HG02759 (cell line): Measurements from ENCODE around the gene ST3GAL3.

ENCODE experiments used
- ATAC-seq: cut with Tn5 transposase; IDR thresholded peaks from one replicate; pipeline ENCODE4 v1.9.1; 2021; ENCODE audit warnings: mild to moderate bottlenecking, moderate library complexity; ENCODE audit not compliant: unreplicated experiment

The ST3GAL3 gene

DNA sequence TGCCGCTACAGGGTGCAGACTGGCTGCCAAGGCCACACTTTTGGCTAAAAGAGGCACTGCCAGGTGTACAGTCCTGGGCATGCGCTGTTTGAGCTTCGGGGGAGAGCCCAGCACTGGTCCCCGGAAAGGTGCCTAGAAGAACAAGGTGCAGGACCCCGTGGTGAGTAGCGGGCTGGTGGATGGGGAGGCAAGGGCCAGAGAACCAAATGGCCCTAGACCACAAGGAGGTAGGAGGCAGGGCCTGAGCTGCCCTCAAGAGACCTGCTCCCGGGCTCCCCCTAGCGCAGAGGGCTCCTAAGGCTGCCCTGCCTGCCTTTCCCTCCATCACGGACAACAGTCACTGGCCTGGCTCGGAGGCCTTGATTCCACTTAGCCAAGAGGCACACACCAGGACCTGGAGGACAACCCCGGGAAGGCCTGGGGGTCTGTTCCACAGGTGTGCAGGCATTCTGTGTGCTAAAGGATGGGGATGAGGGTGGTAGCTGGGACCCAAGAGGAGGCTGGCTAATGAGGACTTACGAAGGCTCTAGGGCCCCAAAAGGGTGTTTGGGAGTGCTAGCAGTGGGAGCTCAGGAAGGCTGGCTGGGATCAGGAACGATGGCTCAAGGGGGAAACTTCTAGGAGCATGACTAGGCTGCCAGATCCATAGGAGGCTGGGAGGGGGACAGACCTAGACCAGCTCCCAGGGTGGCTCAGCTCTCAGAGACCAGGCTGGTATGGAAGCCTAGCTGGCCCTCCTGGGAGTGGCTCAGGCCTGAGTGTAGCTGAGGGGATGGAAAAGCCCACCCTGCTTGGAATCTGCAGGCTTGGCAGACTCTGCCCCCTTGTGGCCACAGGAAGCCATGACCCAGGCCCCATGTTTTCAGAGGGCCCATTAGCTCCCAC is 227.0 kb downstream of the ST3GAL3 start:
- no peak for ATAC-seq

- no peak for ATAC-seq
These were observed 227.6 kb downstream of the ST3GAL3 start for GRCh38 chr1:43934986-43935324.

DNA sequence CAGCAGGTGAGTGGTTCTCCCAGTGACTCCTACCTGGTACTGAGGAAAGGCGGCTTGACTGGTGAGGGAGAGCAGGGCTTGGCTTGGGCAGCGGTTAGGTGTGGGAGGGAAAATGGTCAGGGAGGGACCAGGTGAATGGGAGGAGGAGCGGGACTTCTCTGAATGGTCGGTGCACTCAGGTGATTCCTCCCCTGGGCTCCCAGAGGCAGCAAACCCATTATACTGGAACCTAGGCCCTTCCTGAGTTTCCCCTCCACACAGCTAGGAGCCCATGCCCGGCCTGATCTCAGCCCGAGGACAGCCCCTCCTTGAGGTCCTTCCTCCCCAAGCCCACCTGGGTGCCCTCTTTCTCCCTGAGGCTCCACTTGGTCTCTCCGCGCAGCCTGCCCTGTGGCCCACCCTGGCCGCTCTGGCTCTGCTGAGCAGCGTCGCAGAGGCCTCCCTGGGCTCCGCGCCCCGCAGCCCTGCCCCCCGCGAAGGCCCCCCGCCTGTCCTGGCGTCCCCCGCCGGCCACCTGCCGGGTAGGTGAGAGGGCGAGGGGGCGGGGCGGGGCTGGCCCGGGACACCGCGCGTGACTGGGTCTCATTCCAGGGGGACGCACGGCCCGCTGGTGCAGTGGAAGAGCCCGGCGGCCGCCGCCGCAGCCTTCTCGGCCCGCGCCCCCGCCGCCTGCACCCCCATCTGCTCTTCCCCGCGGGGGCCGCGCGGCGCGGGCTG is 228.5 kb downstream of the ST3GAL3 start:
- ATAC-seq: no peak

GRCh38 chr1:43936431-43937151 is 229.3 kb downstream of the ST3GAL3 start:
- no peak for ATAC-seq

GRCh38 chr1:43937179-43937865 is 230.0 kb downstream of the ST3GAL3 start:
- no peak for ATAC-seq

- ATAC-seq: no peak
These were observed 231.0 kb downstream of the ST3GAL3 start for GRCh38 chr1:43938383-43938782.

DNA sequence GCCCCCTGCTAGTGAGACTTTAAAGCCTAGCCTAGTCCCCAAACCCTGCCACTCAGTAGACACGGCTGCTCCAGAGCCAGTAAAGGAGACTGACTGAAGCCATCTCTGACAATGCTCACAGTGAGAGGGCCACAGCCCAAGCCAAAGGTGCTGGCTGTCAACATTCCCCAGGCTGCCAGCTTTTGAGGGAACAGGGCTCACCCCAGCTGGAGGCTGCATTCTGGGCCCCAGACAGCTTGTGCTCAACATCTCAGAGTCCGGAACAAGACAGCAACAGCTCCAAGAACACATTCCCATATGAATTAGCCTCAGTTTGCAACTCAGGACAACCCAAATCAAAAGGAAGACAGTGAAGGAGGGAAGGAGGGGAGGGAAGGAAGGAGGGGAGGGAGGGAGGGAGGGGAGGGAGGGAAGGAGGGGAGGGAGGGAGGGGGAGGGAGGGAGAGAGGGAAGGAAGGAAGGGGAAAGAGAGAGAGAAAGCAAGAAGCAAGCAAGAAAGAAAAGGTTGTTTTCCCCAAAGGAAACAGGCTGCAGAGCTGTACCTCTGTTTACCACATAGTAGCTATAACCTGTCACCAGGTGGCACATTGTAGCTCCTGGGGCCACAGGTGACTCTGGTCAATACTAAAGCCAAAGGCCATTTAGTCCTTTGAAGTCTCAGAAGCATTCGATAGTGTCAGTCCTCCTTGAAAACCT is 231.7 kb downstream of the ST3GAL3 start:
- no peak for ATAC-seq

DNA sequence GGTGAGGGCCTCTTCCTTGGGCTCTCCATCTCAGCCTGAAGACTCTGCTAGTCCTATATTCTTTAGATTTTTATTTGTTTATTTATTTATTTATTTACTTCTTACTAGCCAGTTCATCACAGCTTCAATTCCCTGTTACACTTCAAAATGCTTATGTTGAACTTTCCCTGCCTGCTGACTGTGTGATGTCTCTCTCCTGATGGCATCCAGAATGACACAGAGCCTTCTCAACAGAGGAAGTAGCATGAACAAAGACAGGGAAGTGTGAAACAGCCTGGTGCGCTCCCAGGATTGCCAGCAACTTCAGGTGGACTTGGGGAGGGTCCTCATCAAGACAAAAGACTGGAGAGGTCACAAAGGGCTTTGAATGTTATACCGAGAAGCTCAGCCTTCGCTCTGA is 235.1 kb downstream of the ST3GAL3 start:
- no peak for ATAC-seq

DNA sequence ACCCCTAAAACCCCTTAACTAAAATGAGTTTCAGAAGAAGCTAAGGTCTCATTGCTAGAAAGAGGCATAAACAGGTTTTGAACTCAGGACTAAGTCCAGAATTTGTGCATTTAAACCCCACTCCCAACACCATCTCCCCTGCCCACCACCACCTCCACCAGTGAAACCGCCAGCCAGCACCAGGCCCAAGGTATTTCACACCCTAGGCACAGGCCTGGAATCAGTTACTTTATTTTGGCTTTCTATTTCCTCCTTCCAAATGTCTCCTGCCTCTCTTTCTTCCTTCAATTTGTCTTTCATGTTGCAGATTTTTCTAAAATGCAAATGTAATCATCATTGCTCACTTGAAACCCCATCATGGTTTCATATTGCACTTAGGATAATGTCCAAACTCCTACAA is 237.5 kb downstream of the ST3GAL3 start:
- no peak for ATAC-seq

- no peak for ATAC-seq
These were observed 238.4 kb downstream of the ST3GAL3 start for GRCh38 chr1:43945674-43946235.

- ATAC-seq: peak; percentile 91
These were observed 239.1 kb downstream of the ST3GAL3 start, which contains the start of gene IPO13 for GRCh38 chr1:43946236-43947060. Gene IPO13, plus strand, starts transcription at chr1:43946950. Its CDS starts 651 bp downstream, at chr1:43947601.

DNA sequence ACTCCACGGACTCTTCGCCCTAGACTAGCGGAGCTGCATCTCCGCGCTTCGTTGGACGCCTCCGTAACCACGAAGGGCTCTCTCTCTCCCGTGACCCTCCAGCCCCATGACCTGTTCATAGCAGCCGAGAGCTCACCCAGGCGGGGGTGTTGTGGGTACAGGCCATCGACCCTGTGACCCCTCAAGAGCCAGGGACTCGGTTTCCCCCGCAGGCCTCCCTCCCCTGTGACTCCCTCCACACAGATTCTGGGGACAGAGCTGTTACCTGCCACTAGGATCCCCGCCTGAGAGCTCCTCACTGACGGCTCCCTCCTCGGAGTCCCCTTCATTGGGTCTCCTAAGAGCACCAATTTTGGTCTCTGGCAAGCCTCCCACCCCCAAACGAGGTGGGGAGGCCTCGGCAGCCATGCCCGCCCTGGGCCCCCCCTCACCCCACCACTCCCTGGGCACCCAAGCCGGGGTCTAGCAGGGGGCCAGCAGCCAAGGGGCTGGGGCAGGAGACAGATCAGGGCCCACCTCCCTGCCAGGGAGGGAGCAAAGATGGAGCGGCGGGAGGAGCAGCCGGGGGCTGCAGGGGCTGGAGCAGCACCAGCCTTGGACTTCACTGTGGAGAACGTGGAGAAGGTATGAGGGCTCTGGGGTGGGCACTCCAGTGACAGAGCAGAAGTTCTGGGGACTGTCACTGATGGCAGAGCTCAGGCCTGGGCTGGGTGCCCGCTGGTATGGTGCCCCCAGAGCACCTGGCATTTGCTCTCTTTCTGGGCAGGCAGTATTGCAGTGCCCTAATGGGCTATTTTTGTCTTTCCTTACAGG is 239.9 kb downstream of the ST3GAL3 start:
- no peak for ATAC-seq

DNA sequence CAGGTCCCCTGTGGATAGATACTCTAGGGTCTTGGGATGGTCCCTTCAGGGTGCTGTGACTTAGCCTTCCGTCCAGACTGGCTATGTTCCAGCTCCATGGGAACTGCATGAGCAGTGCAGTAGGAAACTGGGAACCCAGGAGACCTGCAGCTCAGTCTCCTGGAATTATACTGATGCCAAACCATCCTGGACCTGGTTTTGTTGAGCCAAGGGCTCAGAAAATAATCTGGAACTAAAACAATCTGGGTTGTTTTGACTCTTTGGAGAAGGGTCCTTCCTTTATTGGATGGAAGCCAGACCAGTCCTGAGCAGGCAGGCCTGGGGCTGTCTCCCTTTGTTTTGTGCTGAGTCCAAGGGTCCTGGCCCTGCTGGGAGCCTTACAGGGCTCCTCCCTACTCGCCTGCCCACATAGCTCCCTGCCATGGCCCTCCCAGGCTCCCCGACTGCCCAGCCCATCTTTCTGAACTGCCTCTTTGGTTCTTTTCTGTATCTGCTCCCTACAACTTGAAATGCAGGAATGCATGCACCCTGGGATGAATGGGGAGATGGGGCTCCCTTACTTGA is 240.6 kb downstream of the ST3GAL3 start:
- ATAC-seq: no peak

- ATAC-seq: no peak
These were observed 242.3 kb downstream of the ST3GAL3 start for GRCh38 chr1:43949678-43950077.

- no peak for ATAC-seq
These were observed 244.0 kb downstream of the ST3GAL3 start for GRCh38 chr1:43951021-43951985.

- no peak for ATAC-seq
These were observed 245.5 kb downstream of the ST3GAL3 start for GRCh38 chr1:43952731-43953346.
